Neuronal stem cell (in vitro differentiated cells): ENCODE results near the gene EBF4.

Experiments used
- DNase-seq: peaks from one replicate; pipeline ENCODE4 v3.0.0-alpha.2; 2013; ENCODE audit warnings: low spot score
- H2AFZ ChIP-seq: one replicate; pipeline ENCODE4 v1.6.1; 2013; ENCODE audit warnings: mild to moderate bottlenecking, low read length, inconsistent platforms
- H2AK5ac ChIP-seq: 2 replicates; pipeline ENCODE4 v1.6.1; 2013; ENCODE audit warnings: low read depth, mild to moderate bottlenecking, inconsistent platforms, low read length, moderate library complexity, mixed read lengths
- H2BK120ac ChIP-seq: 2 replicates; pipeline ENCODE4 v1.6.1; 2013; ENCODE audit warnings: low read depth, mild to moderate bottlenecking, inconsistent platforms, low read length, moderate library complexity, mixed read lengths
- H2BK12ac ChIP-seq: one replicate; pipeline ENCODE4 v1.6.1; 2013; ENCODE audit warnings: low read length, inconsistent platforms
- H2BK15ac ChIP-seq: 2 replicates; pipeline ENCODE4 v1.6.1; 2013; ENCODE audit warnings: mild to moderate bottlenecking, low read length, inconsistent platforms, mixed read lengths
- H2BK5ac ChIP-seq: one replicate; pipeline ENCODE4 v1.6.1; 2013; ENCODE audit warnings: inconsistent platforms, mild to moderate bottlenecking, low read length, moderate library complexity
- H3K14ac ChIP-seq: one replicate; pipeline ENCODE4 v1.6.1; 2013; ENCODE audit warnings: low read length, inconsistent platforms
- H3K18ac ChIP-seq: 2 replicates; pipeline ENCODE4 v1.6.1; 2013; ENCODE audit warnings: low read length, inconsistent platforms
- H3K23ac ChIP-seq: 2 replicates; pipeline ENCODE4 v1.6.1; 2013; ENCODE audit warnings: low read depth, mild to moderate bottlenecking, mixed read lengths, low read length, inconsistent platforms; ENCODE audit not compliant: poor library complexity
- H3K27ac ChIP-seq: replicated peaks from 3 replicates; pipeline ENCODE4 v1.5.1; 2013; ENCODE audit warnings: low read length, inconsistent platforms
- H3K27me3 ChIP-seq, 3 experiments: 2 replicates each; pipeline ENCODE4 v1.6.1; 2013; ENCODE audit warnings: low read length in 3 of 3, mild to moderate bottlenecking in 2 of 3, inconsistent platforms in 1 of 3, low read depth in 1 of 3, mixed read lengths in 1 of 3, moderate library complexity in 1 of 3; ENCODE audit not compliant: control insufficient read depth in 3 of 3, insufficient read depth in 3 of 3
- H3K36me3 ChIP-seq, 2 donors: replicated peaks in 1 of 2; 2 replicates each; pipeline ENCODE4 v1.6.1; 2013; ENCODE audit warnings: low read length in 2 of 2; ENCODE audit not compliant: control insufficient read depth in 2 of 2, insufficient read depth in 2 of 2
- H3K4ac ChIP-seq: 2 replicates; pipeline ENCODE4 v1.6.1; 2013; ENCODE audit warnings: inconsistent platforms, mild to moderate bottlenecking, low read length, moderate library complexity
- H3K4me1 ChIP-seq, 2 donors: 1 replicate in 1 of 2; 2 replicates in 1 of 2; pipeline ENCODE4 v1.6.1; 2013; ENCODE audit warnings: low read length in 2 of 2, low read depth in 1 of 2; ENCODE audit not compliant: control insufficient read depth in 2 of 2, insufficient read depth in 1 of 2
- H3K4me2 ChIP-seq: one replicate; pipeline ENCODE4 v1.6.1; 2013; ENCODE audit warnings: mild to moderate bottlenecking, low read length, inconsistent platforms; ENCODE audit not compliant: insufficient read depth, poor library complexity, severe bottlenecking
- H3K4me3 ChIP-seq, 2 donors: 2 replicates each; pipeline ENCODE4 v1.5.1; 2013; ENCODE audit warnings: low read length in 2 of 2, mild to moderate bottlenecking in 2 of 2, inconsistent platforms in 1 of 2, moderate library complexity in 1 of 2
- H3K79me1 ChIP-seq: one replicate; pipeline ENCODE4 v1.6.1; 2013; ENCODE audit warnings: low read depth, mild to moderate bottlenecking, inconsistent platforms, low read length, moderate library complexity
- H3K9ac ChIP-seq: one replicate; pipeline ENCODE4 v1.6.1; 2013; ENCODE audit warnings: mild to moderate bottlenecking, low read depth, low read length, inconsistent platforms; ENCODE audit not compliant: poor library complexity
- H3K9me3 ChIP-seq, 2 donors: replicated peaks in 1 of 2; 2 replicates each; pipeline versions ENCODE3 to v1.6.1; 2013; ENCODE audit warnings: low read length in 2 of 2, mild to moderate bottlenecking in 2 of 2, inconsistent platforms in 1 of 2, low read depth in 1 of 2, mixed read lengths in 1 of 2, moderate library complexity in 1 of 2; ENCODE audit not compliant: control insufficient read depth in 2 of 2, insufficient read depth in 1 of 2
- H4K8ac ChIP-seq: one replicate; pipeline ENCODE4 v1.6.1; 2013; ENCODE audit warnings: low read depth, mild to moderate bottlenecking, inconsistent platforms, low read length, moderate library complexity
- H4K91ac ChIP-seq: one replicate; pipeline ENCODE4 v1.6.1; 2013; ENCODE audit warnings: low read length, low read depth, mild to moderate bottlenecking, inconsistent platforms; ENCODE audit not compliant: poor library complexity
- WGBS, 2 donors: extraction: QIAGEN DNeasy Blood & Tissue Kit; methylation state at CpG; one replicate each; pipeline ENCODE4 v1.1.7; 2013; ENCODE audit warnings: missing lambda C conversion rate in 2 of 2, mixed read lengths in 1 of 2; ENCODE audit not compliant: insufficient read length in 2 of 2, insufficient replicate concordance in 1 of 2; ENCODE audit errors: extremely low coverage in 2 of 2; 5-methylcytosine and 5-hydroxymethylcytosine counted together

EBF4 gene

GRCh38 chr20:2739042-2739398 is 46.4 kb downstream of the EBF4 start:
- no CpG with 5 or more reads among the region's 8 CpGs for WGBS, 2 donors
- no peak overlapping the region for H2AK5ac ChIP-seq
- no peak overlapping the region for H3K4me2 ChIP-seq
- H3K18ac ChIP-seq = no peak overlapping the region
- no peak overlapping the region for H3K27ac ChIP-seq
- H3K9ac ChIP-seq = no peak overlapping the region
- H3K23ac ChIP-seq = no peak overlapping the region
- no peak overlapping the region for H4K8ac ChIP-seq
- H2BK12ac ChIP-seq = no peak overlapping the region
- no peaks in the 10 kb centered on the region for H3K4me1 ChIP-seq
- H2BK5ac ChIP-seq = no peak overlapping the region
- H3K4me3 ChIP-seq = no peak overlapping the region
- no peak for DNase-seq
- no peaks in the 10 kb centered on the region for H3K36me3 ChIP-seq
- H2BK120ac ChIP-seq = no peak overlapping the region
- H3K4ac ChIP-seq = no peak overlapping the region
- no peak overlapping the region for H2BK15ac ChIP-seq
- H3K27me3 ChIP-seq = peaks cover 0 to 6% (median 3%) of the 10 kb centered on the region in 3 experiments
- H3K79me1 ChIP-seq = no peaks in the 10 kb centered on the region
- no peak overlapping the region for H3K14ac ChIP-seq
- H2AFZ ChIP-seq = no peak overlapping the region
- no peak overlapping the region for H4K91ac ChIP-seq
- H3K9me3 ChIP-seq = peaks cover 5 to 11% of the 10 kb centered on the region in 2 donors

- Histone ChIP-seq H3K9me3 (peaks cover 1 to 3% of the 10 kb centered on the region in 2 donors), H3K14ac (no peak overlapping the region), H3K9ac (no peak overlapping the region), H3K4me1 (no peaks in the 10 kb centered on the region), H2BK120ac (no peak overlapping the region), H3K18ac (no peak overlapping the region), H3K23ac (no peak overlapping the region), H3K27ac (no peak overlapping the region), H3K4me2 (no peak overlapping the region), H3K4ac (no peak overlapping the region), H3K79me1 (no peaks in the 10 kb centered on the region), H2BK12ac (no peak overlapping the region), H2BK5ac (no peak overlapping the region), H3K36me3 (no peaks in the 10 kb centered on the region), H4K8ac (no peak overlapping the region), H2BK15ac (no peak overlapping the region), H2AFZ (no peak overlapping the region), H3K4me3 (no peak overlapping the region), H2AK5ac (no peak overlapping the region), H4K91ac (no peak overlapping the region), H3K27me3 (peaks cover 0 to 12% (median 9%) of the 10 kb centered on the region in 3 experiments)
- no peak for DNase-seq
- no CpG with 5 or more reads among the region's 6 CpGs for WGBS, 2 donors
Measured at GRCh38 chr20:2740702-2741101, 48.1 kb downstream of the EBF4 start.

GRCh38 chr20:2741463-2741862 is 48.9 kb downstream of the EBF4 start:
- Histone ChIP-seq H3K36me3 (no peaks in the 10 kb centered on the region), H3K14ac (no peak overlapping the region), H2BK15ac (no peak overlapping the region), H3K27me3 (peaks cover 0 to 19% (median 9%) of the 10 kb centered on the region in 3 experiments), H2AK5ac (no peak overlapping the region), H2AFZ (no peak overlapping the region), H3K18ac (no peak overlapping the region), H2BK5ac (no peak overlapping the region), H2BK120ac (no peak overlapping the region), H3K4me3 (no peak overlapping the region), H2BK12ac (no peak overlapping the region), H3K23ac (no peak overlapping the region), H3K79me1 (no peaks in the 10 kb centered on the region), H3K4me1 (no peaks in the 10 kb centered on the region), H3K9me3 (peaks cover 0 to under 1% of the 10 kb centered on the region in 2 donors), H3K9ac (no peak overlapping the region), H3K4ac (no peak overlapping the region), H3K4me2 (no peak overlapping the region), H3K27ac (no peak overlapping the region), H4K91ac (no peak overlapping the region), H4K8ac (no peak overlapping the region)
- DNase-seq = no peak
- WGBS, 2 donors = no CpG with 5 or more reads among the region's 3 CpGs

- no peak overlapping the region for H2BK120ac ChIP-seq
- H3K79me1 ChIP-seq = no peaks in the 10 kb centered on the region
- H2AFZ ChIP-seq = no peak overlapping the region
- H3K4me1 ChIP-seq = no peaks in the 10 kb centered on the region
- H2BK5ac ChIP-seq = no peak overlapping the region
- peaks cover 0 to 23% (median 11%) of the 10 kb centered on the region in 3 experiments for H3K27me3 ChIP-seq
- no peak for DNase-seq
- H2BK15ac ChIP-seq = no peak overlapping the region
- WGBS, 2 donors = no CpG with 5 or more reads among the region's 7 CpGs
- no peak overlapping the region for H3K27ac ChIP-seq
- H3K18ac ChIP-seq = no peak overlapping the region
- H2BK12ac ChIP-seq = no peak overlapping the region
- no peak overlapping the region for H2AK5ac ChIP-seq
- no peak overlapping the region for H4K8ac ChIP-seq
- H3K14ac ChIP-seq = no peak overlapping the region
- H3K4me2 ChIP-seq = no peak overlapping the region
- H3K4ac ChIP-seq = no peak overlapping the region
- H3K9ac ChIP-seq = no peak overlapping the region
- H3K36me3 ChIP-seq = no peaks in the 10 kb centered on the region
- H4K91ac ChIP-seq = no peak overlapping the region
- H3K4me3 ChIP-seq = no peak overlapping the region
- no peak overlapping the region for H3K23ac ChIP-seq
- no peaks in the 10 kb centered on the region for H3K9me3 ChIP-seq
Measured at GRCh38 chr20:2741881-2742280, 49.3 kb downstream of the EBF4 start.
